Spleen (tissue), 11 donors: ENCODE results near the gene KIF23. TPM values are rescaled to one million over a fixed set of nuclear protein-coding genes. Genes with fewer than 3 reads are reported as not detected.
"Not testable (repeated sequence)": the region's sequence is repeated elsewhere in the genome, so short reads cannot be mapped to it uniquely, and the experiment has no call there.

Experiments used
- DNase-seq: peaks from one replicate; pipeline ENCODE4 v3.0.0-alpha.2; 2020
- H3K27ac ChIP-seq, 8 donors: fragments of 200-600 bp; sonication (generic) in 7 of 8; 1 replicate in 4 of 8; 2 replicates in 4 of 8; pipeline versions ENCODE4 v1.5.0 to v1.8.0; 2016 to 2021; ENCODE audit warnings: inconsistent platforms in 4 of 8, mild to moderate bottlenecking in 4 of 8, moderate library complexity in 1 of 8
- H3K27me3 ChIP-seq, 7 donors: fragments of 200-600 bp; sonication (generic) in 6 of 7; replicated peaks in 1 of 7; 1 replicate in 4 of 7; 2 replicates in 3 of 7; pipeline versions ENCODE4 v1.5.0 to v1.8.0; 2016 to 2021; ENCODE audit warnings: inconsistent platforms in 3 of 7, mild to moderate bottlenecking in 1 of 7
- H3K36me3 ChIP-seq, 6 donors: fragments of 200-600 bp; sonication (generic) in 5 of 6; 1 replicate in 4 of 6; 2 replicates in 2 of 6; pipeline versions ENCODE4 v1.5.0 to v1.8.0; 2016 to 2021; ENCODE audit warnings: inconsistent platforms in 2 of 6
- H3K4me1 ChIP-seq, 6 donors: fragments of 200-600 bp; sonication (generic) in 5 of 6; 1 replicate in 3 of 6; 2 replicates in 3 of 6; pipeline versions ENCODE4 v1.5.0 to v1.8.0; 2016 to 2021; ENCODE audit warnings: inconsistent platforms in 3 of 6
- H3K4me3 ChIP-seq, 8 donors: fragments of 200-600 bp; sonication (generic) in 7 of 8; 1 replicate in 4 of 8; 2 replicates in 4 of 8; pipeline versions ENCODE4 v1.5.0 to v1.8.0; 2016 to 2021; ENCODE audit warnings: inconsistent platforms in 4 of 8, mild to moderate bottlenecking in 4 of 8, moderate library complexity in 2 of 8
- H3K9me3 ChIP-seq, 8 donors: fragments of 200-600 bp; sonication (generic) in 7 of 8; 1 replicate in 4 of 8; 2 replicates in 4 of 8; pipeline versions ENCODE4 v1.5.0 to v1.8.0; 2016 to 2021; ENCODE audit warnings: inconsistent platforms in 4 of 8
- CTCF ChIP-seq, 11 experiments: fragments of 200-600 bp in 7 of 11; fragments of 450-650 bp in 4 of 11; sonication (generic) in 4 of 11; IDR thresholded peaks in 8 of 11; conservative IDR thresholded peaks in 3 of 11; 1 replicate in 7 of 11; 2 replicates in 4 of 11; pipeline versions ENCODE4 v1.4.0 to v1.8.0; 2016 to 2021; ENCODE audit warnings: antibody characterized with exemption in 11 of 11, inconsistent platforms in 4 of 11, mild to moderate bottlenecking in 1 of 11
- POLR2A ChIP-seq, 3 donors: fragments of 450-650 bp; IDR thresholded peaks; one replicate each; pipeline ENCODE4 v1.5.1; 2017; ENCODE audit warnings: antibody characterized with exemption in 3 of 3, mild to moderate bottlenecking in 1 of 3
- POLR2AphosphoS5 ChIP-seq, 3 donors: sonication (generic); formaldehyde crosslinking; IDR thresholded peaks; one replicate each; pipeline ENCODE4 v1.5.1; 2017; ENCODE audit warnings: antibody characterized with exemption in 3 of 3
- WGBS, 5 donors: extraction: QIAGEN DNeasy Blood & Tissue Kit in 3 of 5; methylation state at CpG; one replicate each; pipeline versions ENCODE4 v1.1.5 to v1.1.7; 2013 to 2018; 5-methylcytosine and 5-hydroxymethylcytosine counted together
- intact Hi-C: fragments of 100-400 bp; cut with DNase I; formaldehyde crosslinking; loops from one replicate; pipeline ENCODE4 v1.15.0; 2023; ENCODE audit warnings: low total_unique reads
- polyA plus RNA-seq, 3 donors: library from polyadenylated mRNA; stranded (reverse); fragments of 200-250 nt; gene quantifications; one replicate each; pipeline ENCODE4 v1.2.1, GENCODE V29; 2013
- total RNA-seq, 7 donors: library from RNA; depleted of rRNA in 3 of 7; stranded (reverse); fragments of >200 nt in 3 of 7; fragmentation: NEBNext Ultra II Directional in 4 of 7; extraction: Animal tissue kit (Norgen Biotek cat#: 25700) in 4 of 7; gene quantifications; one replicate each; pipeline versions ENCODE4 v1.1.0 to v1.2.1, GENCODE V29; 2016 to 2021
- donor health status: healthy with polysubstance abuse.
- donor health status: DM: no; HTN: no; CAD: no; lungs with moderate emphysema.
- donor health status: DM: no; HTN: no; CAD: no.
- donor health status: Bipolar disorder and iron deficiency.
- donor health status: healthy.
- donor health status: DM: no; HTN: no; CAD: no.
- donor health status: DM: yes; HTN: yes; CAD: no.

The KIF23 gene
- total and polyA plus RNA-seq, 10 donors: 0.89 to 9.2 (median 4.5) TPM

- Histone ChIP-seq H3K4me1 (no peaks in the 10 kb centered on the region), H3K4me3 (no peak overlapping the region), H3K36me3 (no peaks in the 10 kb centered on the region), H3K27me3 (peaks cover 0 to 22% (median 0%) of the 10 kb centered on the region in 7 donors), H3K27ac (no peak overlapping the region), H3K9me3 (no peaks in the 10 kb centered on the region)
- no peak for DNase-seq
- 88 to 96% (median 91%) methylated on average over 6 to 10 of the region's 10 CpGs for WGBS, 5 donors
- TF ChIP-seq CTCF (IDR thresholded peaks at IDR 0.05 in 8 of 11, conservative IDR thresholded peaks at IDR 0.05 in 3 of 11): no peak
- no peak for TF ChIP-seq POLR2AphosphoS5 (IDR thresholded peaks at IDR 0.05)
- intact Hi-C loops: no loop called here
These were observed 33.4 kb upstream of the KIF23 start for GRCh38 chr15:69380726-69381105.

DNA sequence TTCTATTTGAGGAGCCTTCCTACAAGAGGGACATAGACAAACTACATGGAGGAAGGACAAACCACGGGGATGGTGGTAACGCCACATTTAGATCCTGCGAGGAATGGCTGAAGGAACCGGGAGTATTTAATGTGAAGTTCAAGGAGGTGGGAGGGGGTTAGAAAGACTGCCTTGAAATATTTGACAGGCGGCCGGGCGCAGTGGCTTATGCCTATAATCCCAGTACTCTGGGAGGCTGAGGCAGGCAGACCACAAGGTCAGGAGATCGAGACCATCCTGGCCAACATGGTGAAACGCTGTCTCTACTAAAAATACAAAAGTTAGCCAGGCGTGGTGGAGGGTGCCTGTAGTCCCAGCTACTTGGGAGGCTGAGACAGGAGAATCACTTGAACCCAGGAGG, 32.0 kb upstream of the KIF23 start:
- H3K36me3 ChIP-seq, H3K4me3 ChIP-seq, H3K27ac ChIP-seq, DNase-seq, H3K9me3 ChIP-seq, intact Hi-C loops, H3K4me1 ChIP-seq: not testable (repeated sequence)
- 90 to 95% (median 92%) methylated on average over 10 of the region's 10 CpGs for WGBS, 5 donors
- H3K27me3 ChIP-seq: peaks cover 0 to 13% (median 0%) of the 10 kb centered on the region in 7 donors

- H3K27me3 ChIP-seq: peaks cover 0 to 12% (median 0%) of the 10 kb centered on the region in 7 donors
- H3K27ac ChIP-seq, H3K4me3 ChIP-seq, H3K9me3 ChIP-seq, DNase-seq, H3K36me3 ChIP-seq, H3K4me1 ChIP-seq, intact Hi-C loops: not testable (repeated sequence)
- 93 to 96% (median 95%) methylated on average over 11 to 16 of the region's 18 CpGs for WGBS, 5 donors
These were observed 30.1 kb upstream of the KIF23 start for GRCh38 chr15:69384066-69384465.

DNA sequence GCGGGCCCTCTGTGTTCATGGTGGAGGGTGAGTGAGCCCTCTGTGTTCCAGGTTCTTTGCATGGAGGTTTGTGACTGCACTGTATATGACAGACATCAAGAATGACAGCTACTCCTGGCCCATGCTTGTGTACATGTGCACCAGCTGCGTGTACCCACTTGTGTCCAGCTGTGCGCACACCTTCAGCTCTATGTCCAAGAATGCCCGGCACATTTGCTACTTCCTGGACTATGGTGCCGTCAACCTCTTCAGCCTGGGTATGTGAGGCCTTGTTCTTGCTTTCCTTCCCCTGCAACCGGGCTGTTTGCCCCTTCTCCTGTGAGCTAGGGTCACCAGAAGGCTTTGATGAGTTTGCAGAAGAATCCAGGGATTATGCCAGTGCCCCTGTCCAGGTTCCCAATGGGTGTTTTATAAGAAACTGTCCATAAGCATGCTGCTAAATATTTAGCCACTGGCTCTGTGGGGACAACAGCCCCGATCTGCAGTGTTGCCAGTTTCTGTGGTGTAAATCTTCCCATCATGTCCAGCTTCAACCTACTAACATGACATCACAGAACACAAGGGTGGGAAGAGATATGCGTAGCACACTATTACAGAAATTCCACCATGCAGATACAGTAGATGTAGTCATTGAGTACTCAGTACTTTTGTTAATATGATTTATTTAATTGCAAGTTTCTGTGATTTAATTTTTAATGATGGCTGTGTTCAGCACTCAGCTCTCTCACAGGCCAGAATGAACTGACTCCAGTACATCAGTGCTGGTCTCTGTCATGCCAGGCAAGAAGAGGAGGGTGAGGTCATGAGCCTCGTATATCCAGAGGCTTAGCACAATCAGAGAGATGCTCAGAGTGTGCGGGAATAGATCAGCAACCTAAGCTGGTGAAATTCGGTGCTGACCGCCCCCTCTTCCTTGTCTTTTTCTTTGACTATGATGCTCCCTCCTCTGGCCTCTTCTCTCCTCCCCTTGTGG, 29.2 kb upstream of the KIF23 start:
- H3K27ac ChIP-seq: no peak overlapping the region
- H3K9me3 ChIP-seq: no peaks in the 10 kb centered on the region
- H3K4me1 ChIP-seq: no peaks in the 10 kb centered on the region
- H3K36me3 ChIP-seq: no peaks in the 10 kb centered on the region
- intact Hi-C loops: no loop called here
- no peak for DNase-seq
- WGBS, 5 donors: 88 to 95% (median 93%) methylated on average over 11 to 12 of the region's 12 CpGs
- H3K4me3 ChIP-seq: no peak overlapping the region
- TF ChIP-seq POLR2AphosphoS5 (IDR thresholded peaks at IDR 0.05) (no peak), CTCF (IDR thresholded peaks at IDR 0.05 in 8 of 11, conservative IDR thresholded peaks at IDR 0.05 in 3 of 11) (no peak), POLR2A (IDR thresholded peaks at IDR 0.05) (no peak)
- H3K27me3 ChIP-seq: peaks cover 0 to 12% (median 0%) of the 10 kb centered on the region in 7 donors

DNA sequence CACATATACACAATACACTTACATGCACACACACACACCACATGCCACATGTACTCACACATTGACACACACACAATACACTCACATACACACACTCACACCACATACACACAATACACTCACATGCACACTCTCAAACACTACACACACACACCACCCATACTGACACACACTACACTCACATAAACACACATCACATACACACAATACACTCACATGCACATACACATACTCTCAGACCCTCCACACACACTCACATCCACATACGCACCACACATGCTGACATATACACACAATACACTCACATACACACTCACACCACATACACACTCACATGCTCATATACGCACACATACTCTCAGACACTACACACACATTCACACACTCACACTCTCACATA, 28.3 kb upstream of the KIF23 start:
- Histone ChIP-seq H3K4me3 (no peak overlapping the region), H3K4me1 (no peaks in the 10 kb centered on the region), H3K9me3 (no peaks in the 10 kb centered on the region), H3K36me3 (no peaks in the 10 kb centered on the region), H3K27ac (no peak overlapping the region), H3K27me3 (peaks cover 0 to 7% (median 0%) of the 10 kb centered on the region in 7 donors)
- 90 to 100% (median 95%) methylated on average over 2 of the region's 2 CpGs for WGBS, 5 donors
- DNase-seq: no peak
- intact Hi-C loops: no loop called here
- TF ChIP-seq CTCF (IDR thresholded peaks at IDR 0.05 in 8 of 11, conservative IDR thresholded peaks at IDR 0.05 in 3 of 11) (no peak), POLR2A (IDR thresholded peaks at IDR 0.05) (no peak), POLR2AphosphoS5 (IDR thresholded peaks at IDR 0.05) (no peak)
